ENCODE data around the gene PPP1R12B.
A peak's percentile ranks its signal among the peaks of the same experiment; 100 is the strongest.
"Not testable (repeated sequence)": the region's sequence is repeated elsewhere in the genome, so short reads cannot be mapped to it uniquely, and the experiment has no call there.

PPP1R12B gene

GRCh38 chr1:202484032-202484431 is 135.5 kb downstream of the PPP1R12B start:
- DNase-seq (ENCODE audit: low read depth in 2 of 2); H3K4me3 ChIP-seq (replicated peaks in 1 of 2; ENCODE audit: low read depth in 2 of 2, low read length in 2 of 2): not testable (repeated sequence)

DNA sequence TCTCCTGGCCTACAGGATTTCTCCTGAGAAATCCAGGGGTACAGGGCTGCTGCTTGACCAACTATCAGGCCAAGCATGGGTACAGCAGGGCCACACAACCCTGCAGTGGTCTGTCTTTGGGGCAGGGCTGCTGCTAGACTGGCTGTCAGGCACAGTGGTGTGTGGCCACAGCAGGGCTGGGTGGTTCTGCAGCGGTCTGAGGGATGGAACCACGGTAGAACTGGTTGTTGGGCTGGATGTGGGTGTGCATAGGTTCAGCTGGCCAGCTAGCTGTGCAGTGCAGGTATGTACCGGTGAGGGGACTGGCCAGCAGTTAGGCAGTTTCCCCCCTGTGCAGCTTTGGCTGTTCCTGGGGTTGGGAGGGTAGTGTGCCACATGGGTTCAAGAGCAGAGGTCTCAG is 136.3 kb downstream of the PPP1R12B start:
- H3K4me3 ChIP-seq (replicated peaks in 1 of 2; ENCODE audit: low read depth in 2 of 2, low read length in 2 of 2); DNase-seq (ENCODE audit: low read depth in 2 of 2): not testable (repeated sequence)

DNA sequence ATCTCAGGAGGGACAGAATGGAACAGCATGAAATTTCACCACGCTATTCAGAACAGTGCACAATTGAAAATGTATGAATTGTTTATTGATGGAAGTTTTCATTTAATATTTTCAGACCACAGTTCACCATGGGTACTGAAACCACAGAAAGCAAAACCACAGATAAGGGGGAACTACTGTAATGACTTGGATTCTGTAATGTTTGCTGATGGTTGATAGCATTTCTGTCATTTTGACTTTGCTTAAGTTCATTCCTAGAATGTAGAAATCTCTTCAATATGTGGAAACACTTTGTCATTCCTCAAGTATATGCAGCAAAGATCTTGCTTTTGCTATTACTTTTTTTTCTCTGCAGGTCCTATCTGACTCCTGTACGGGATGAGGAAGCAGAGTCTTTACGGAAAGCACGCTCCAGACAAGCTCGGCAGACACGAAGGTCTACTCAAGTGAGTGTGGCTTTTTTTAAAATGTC is 139.7 kb downstream of the PPP1R12B start:
- peak in 1 of 2 donors; percentile 36 for DNase-seq (ENCODE audit: low read depth in 2 of 2)
- H3K4me3 ChIP-seq (replicated peaks in 1 of 2; ENCODE audit: low read depth in 2 of 2, low read length in 2 of 2): not testable (repeated sequence)

DNA sequence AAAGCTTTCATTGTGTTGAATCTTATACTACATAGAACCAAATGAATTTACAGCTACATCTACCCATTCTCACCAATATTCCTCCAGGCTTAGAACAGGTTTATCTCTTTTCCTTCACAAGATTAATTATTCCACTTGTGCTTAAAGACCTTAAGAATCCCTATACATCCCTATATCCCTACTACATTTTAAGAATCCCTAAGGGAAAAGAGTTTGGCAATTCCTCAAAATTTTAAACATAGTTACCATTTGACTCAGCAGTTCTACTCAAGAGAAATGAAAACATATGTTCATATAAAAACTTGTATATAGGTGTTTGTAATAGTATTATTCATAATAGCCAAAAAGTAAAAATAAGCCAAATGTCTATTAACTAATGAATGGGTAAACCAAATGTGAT is 140.6 kb downstream of the PPP1R12B start:
- DNase-seq (ENCODE audit: low read depth in 2 of 2): peak; percentile 11 to 61
- not testable (repeated sequence) for H3K4me3 ChIP-seq (replicated peaks in 1 of 2; ENCODE audit: low read depth in 2 of 2, low read length in 2 of 2)

GRCh38 chr1:202493112-202493511 is 144.6 kb downstream of the PPP1R12B start:
- not testable (repeated sequence) for DNase-seq (ENCODE audit: low read depth in 2 of 2); H3K4me3 ChIP-seq (replicated peaks in 1 of 2; ENCODE audit: low read depth in 2 of 2, low read length in 2 of 2)

GRCh38 chr1:202498542-202498941 is 150.0 kb downstream of the PPP1R12B start:
- no peak for DNase-seq (ENCODE audit: low read depth in 2 of 2)
- no peak overlapping the region for H3K4me3 ChIP-seq (replicated peaks in 1 of 2; ENCODE audit: low read depth in 2 of 2, low read length in 2 of 2)
- no peak for TF ChIP-seq CTCF (IDR thresholded peaks at IDR 0.05; ENCODE audit: low read depth, low read length)

- H3K4me3 ChIP-seq (replicated peaks in 1 of 2; ENCODE audit: low read depth in 2 of 2, low read length in 2 of 2): not testable (repeated sequence)
- DNase-seq (ENCODE audit: low read depth in 2 of 2): peak in 1 of 2 donors; percentile 8
Observed at GRCh38 chr1:202499997-202500396, 151.5 kb downstream of the PPP1R12B start.

- peak; percentile 65 to 68 for DNase-seq (ENCODE audit: low read depth in 2 of 2)
- TF ChIP-seq CTCF (IDR thresholded peaks at IDR 0.05; ENCODE audit: low read depth, low read length): peak; percentile 37
- H3K4me3 ChIP-seq (replicated peaks in 1 of 2; ENCODE audit: low read depth in 2 of 2, low read length in 2 of 2): no peak overlapping the region
Observed at GRCh38 chr1:202501281-202501680, 152.8 kb downstream of the PPP1R12B start.

- peak; percentile 93 to 94 for DNase-seq (ENCODE audit: low read depth in 2 of 2)
- no peak overlapping the region for H3K4me3 ChIP-seq (replicated peaks in 1 of 2; ENCODE audit: low read depth in 2 of 2, low read length in 2 of 2)
- no peak for TF ChIP-seq CTCF (IDR thresholded peaks at IDR 0.05; ENCODE audit: low read depth, low read length)
Observed at GRCh38 chr1:202505356-202505755, 156.9 kb downstream of the PPP1R12B start.

DNA sequence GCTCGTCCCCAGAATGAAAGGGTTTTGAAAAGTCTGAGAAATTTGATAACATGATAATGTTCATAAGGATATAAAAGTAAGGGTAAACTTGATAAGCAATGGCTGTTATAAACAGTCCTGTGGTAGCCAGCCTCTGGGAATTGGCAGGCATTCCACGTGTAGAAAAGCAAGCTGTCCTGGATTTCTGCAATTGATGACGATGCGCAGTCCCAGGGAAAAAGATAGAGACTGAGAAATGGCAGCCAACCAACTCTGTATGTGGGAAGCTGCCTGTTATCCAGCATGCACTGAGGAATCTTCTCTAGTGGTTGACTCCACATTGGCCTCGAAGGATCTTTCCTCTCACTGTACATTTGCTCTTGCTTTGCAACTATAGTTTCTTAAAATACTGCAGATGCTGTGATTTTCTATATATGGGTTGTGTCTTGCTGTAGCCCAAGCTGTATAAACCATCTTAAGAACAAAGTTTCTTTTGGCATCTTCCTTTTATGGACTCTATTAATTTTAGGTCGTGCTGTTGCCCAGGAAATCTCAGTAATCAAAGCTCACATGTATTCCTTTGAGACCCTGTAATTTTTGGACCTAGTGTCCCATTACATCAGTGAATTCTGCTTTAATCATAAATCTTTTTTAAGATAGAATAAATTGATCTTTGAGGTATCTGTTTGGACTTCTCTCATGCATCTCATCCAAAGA is 157.5 kb downstream of the PPP1R12B start:
- DNase-seq (ENCODE audit: low read depth in 2 of 2): peak; percentile 71 to 94
- not testable (repeated sequence) for H3K4me3 ChIP-seq (replicated peaks in 1 of 2; ENCODE audit: low read depth in 2 of 2, low read length in 2 of 2)

DNA sequence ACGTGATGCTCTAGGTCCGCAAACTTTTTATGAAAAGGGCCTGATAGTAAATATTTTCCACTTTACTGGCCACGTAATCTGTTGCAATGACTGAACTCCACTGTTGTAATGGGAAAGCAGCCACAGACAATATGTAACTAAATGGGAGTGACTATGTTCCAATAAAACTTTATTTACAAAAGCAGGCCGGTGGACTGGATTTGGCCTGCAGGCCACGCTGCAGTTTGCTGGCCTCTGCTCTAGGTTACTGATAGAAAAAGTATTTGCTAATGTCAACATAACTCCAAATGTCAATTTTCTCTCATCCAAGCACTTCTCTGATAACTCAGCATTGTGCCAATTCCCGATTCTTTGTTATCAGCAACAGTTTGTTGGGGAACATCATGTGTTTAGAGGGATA is 160.4 kb downstream of the PPP1R12B start:
- not testable (repeated sequence) for H3K4me3 ChIP-seq (replicated peaks in 1 of 2; ENCODE audit: low read depth in 2 of 2, low read length in 2 of 2)
- peak in 1 of 2 donors; percentile 2 for DNase-seq (ENCODE audit: low read depth in 2 of 2)

GRCh38 chr1:202513875-202514274 is 165.4 kb downstream of the PPP1R12B start:
- DNase-seq (ENCODE audit: low read depth in 2 of 2); H3K4me3 ChIP-seq (replicated peaks in 1 of 2; ENCODE audit: low read depth in 2 of 2, low read length in 2 of 2): not testable (repeated sequence)

All from cardiac fibroblast (primary cell).